Measurements from ENCODE around the gene VEGFB.

The VEGFB gene

GRCh38 chr11:64233913-64234586, at the start of gene VEGFB:
VEGFB (plus strand) TSS chr11:64234584; CDS start chr11:64234834, 250 bp downstream.
- peak; percentile 79 for DNase-seq

GRCh38 chr11:64185175-64185692, 49.1 kb upstream of the VEGFB start:
- DNase-seq, result no peak

GRCh38 chr11:64185693-64186491, 48.5 kb upstream of the VEGFB start, which contains the start of gene STIP1:
STIP1 (plus strand) TSS chr11:64186171; CDS start chr11:64186262, 91 bp downstream.
- DNase-seq, result peak; percentile 100

GRCh38 chr11:64186492-64187165, 47.8 kb upstream of the VEGFB start:
- DNase-seq, result no peak

- no peak for DNase-seq
Observed at GRCh38 chr11:64192434-64192833, 42.0 kb upstream of the VEGFB start.

GRCh38 chr11:64196626-64197025, 37.8 kb upstream of the VEGFB start:
- no peak for DNase-seq

GRCh38 chr11:64198511-64198910, 35.9 kb upstream of the VEGFB start:
- DNase-seq, result no peak

- DNase-seq, result no peak
Observed at GRCh38 chr11:64201543-64201942, 32.8 kb upstream of the VEGFB start.

GRCh38 chr11:64202992-64203391, 31.4 kb upstream of the VEGFB start:
- no peak for DNase-seq

- no peak for DNase-seq
Observed at GRCh38 chr11:64203421-64204079, 30.8 kb upstream of the VEGFB start.

GRCh38 chr11:64204080-64204440, 30.3 kb upstream of the VEGFB start:
- no peak for DNase-seq

- DNase-seq, result peak; percentile 85
Observed at GRCh38 chr11:64204464-64204989, 29.9 kb upstream of the VEGFB start.

GRCh38 chr11:64206457-64207255, 27.7 kb upstream of the VEGFB start, which contains the start of gene FERMT3:
FERMT3 (plus strand) TSS chr11:64206721; CDS start chr11:64207365, 644 bp downstream.
- peak; percentile 72 for DNase-seq

- peak; percentile 79 for DNase-seq
Observed at GRCh38 chr11:64207256-64208085, 26.9 kb upstream of the VEGFB start.

GRCh38 chr11:64208086-64208795, 26.1 kb upstream of the VEGFB start:
- DNase-seq, result no peak

GRCh38 chr11:64208796-64209562, 25.4 kb upstream of the VEGFB start:
- DNase-seq, result no peak

GRCh38 chr11:64209563-64209843, 24.9 kb upstream of the VEGFB start:
- DNase-seq, result no peak

GRCh38 chr11:64210301-64211020, 23.9 kb upstream of the VEGFB start:
- DNase-seq, result no peak

Measured in CD4-positive, alpha-beta T cell treated with Interferon gamma for 1 hour (primary cell).